ENCODE data around the gene METTL25B. TPM values are rescaled to one million over a fixed set of nuclear protein-coding genes. Genes with fewer than 3 reads are reported as not detected.
A peak's percentile ranks its signal among the peaks of the same experiment; 100 is the strongest.

Gene METTL25B
- total RNA-seq, 4 donors from 2014 or later: 12.9 to 28.0 (median 17.6) TPM

GRCh38 chr1:156777573-156777972, 49.3 kb downstream of the METTL25B start:
- H3K4me1 ChIP-seq: peaks cover 23 to 40% of the 10 kb centered on the region in 2 donors
- H3K36me3 ChIP-seq: peaks cover 0 to 2% of the 10 kb centered on the region in 2 donors
- no peaks in the 10 kb centered on the region for H3K9me3 ChIP-seq
- no peak overlapping the region for H3K27ac ChIP-seq
- in situ Hi-C loops (cut with MboI; ENCODE audit: low sequenced_read_pairs in 4 of 4) (no loop called here), intact Hi-C loops (cut with DNase I; ENCODE audit: low total_unique reads) (no loop called here)
- no peak overlapping the region for H3K4me3 ChIP-seq
- TF ChIP-seq POLR2A (IDR thresholded peaks at IDR 0.05) (no peak), CTCF (IDR thresholded peaks at IDR 0.05 in 4 of 5, conservative IDR thresholded peaks at IDR 0.05 in 1 of 5) (no peak)
- no peaks in the 10 kb centered on the region for H3K27me3 ChIP-seq
- ATAC-seq: no peak
- DNase-seq: no peak

- TF ChIP-seq CTCF (IDR thresholded peaks at IDR 0.05 in 4 of 5, conservative IDR thresholded peaks at IDR 0.05 in 1 of 5) (no peak), POLR2A (IDR thresholded peaks at IDR 0.05) (no peak)
- H3K4me3 ChIP-seq: no peak overlapping the region
- H3K36me3 ChIP-seq: peaks cover 0 to 33% of the 10 kb centered on the region in 2 donors
- ATAC-seq (peak in 1 of 2 donors; percentile 61), DNase-seq (no peak)
- intact Hi-C loops (cut with DNase I; ENCODE audit: low total_unique reads): no loop called here
- peaks cover 19 to 21% of the 10 kb centered on the region in 2 donors for H3K4me1 ChIP-seq
- no peaks in the 10 kb centered on the region for H3K9me3 ChIP-seq
- in situ Hi-C loops (cut with MboI; ENCODE audit: low sequenced_read_pairs in 4 of 4): no loop called here
- H3K27ac ChIP-seq: no peak overlapping the region
- H3K27me3 ChIP-seq: no peaks in the 10 kb centered on the region
Measured at GRCh38 chr1:156781585-156782186, 53.4 kb downstream of the METTL25B start.

GRCh38 chr1:156785458-156785857, 57.2 kb downstream of the METTL25B start:
- in situ Hi-C loops (cut with MboI; ENCODE audit: low sequenced_read_pairs in 4 of 4) (no loop called here), intact Hi-C loops (cut with DNase I; ENCODE audit: low total_unique reads) (no loop called here)
- Histone ChIP-seq H3K27me3 (no peaks in the 10 kb centered on the region), H3K4me3 (no peak overlapping the region), H3K27ac (no peak overlapping the region), H3K9me3 (no peaks in the 10 kb centered on the region), H3K36me3 (peaks cover 0 to 57% of the 10 kb centered on the region in 2 donors), H3K4me1 (peaks cover 13% of the 10 kb centered on the region in 2 donors)
- no peak for ATAC-seq
- TF ChIP-seq POLR2A (IDR thresholded peaks at IDR 0.05) (no peak), CTCF (IDR thresholded peaks at IDR 0.05 in 4 of 5, conservative IDR thresholded peaks at IDR 0.05 in 1 of 5) (no peak)
- DNase-seq: no peak

Other genes with a start within 250 kb of the METTL25B start
- gene MEF2D, start 227.7 kb upstream of the METTL25B start, total RNA-seq: 100 to 1,000 TPM; 129 to 260 (median 168) TPM
- under 1 TPM in 2 of 4 donors, not detected in 2; 0.20 to 0.55 TPM for gene IQGAP3, start 155.9 kb upstream of the METTL25B start, total RNA-seq
- gene TTC24, start 148.7 kb upstream of the METTL25B start, total RNA-seq: 1 to 10 TPM in 1 of 4 donors, not detected in 3; 3.6 TPM
- 10 to 100 TPM; 34.4 to 66.7 (median 46.0) TPM for gene NAXE, start 136.7 kb upstream of the METTL25B start, total RNA-seq
- gene GPATCH4, start 127.0 kb upstream of the METTL25B start, total RNA-seq: 100 to 1,000 TPM in 1 of 4 donors, 10 to 100 TPM in 3; 35.6 to 103 (median 47.6) TPM
- 1 to 10 TPM in 3 of 4 donors, under 1 TPM in 1; 0.53 to 6.0 (median 3.0) TPM for gene HAPLN2, start 109.1 kb upstream of the METTL25B start, total RNA-seq
- gene BCAN, start 86.4 kb upstream of the METTL25B start, total RNA-seq: under 1 TPM in 2 of 4 donors, not detected in 2; 0.26 to 0.29 TPM
- gene NES, start 51.1 kb upstream of the METTL25B start, total RNA-seq: 10 to 100 TPM; 13.7 to 60.9 (median 26.4) TPM
- gene CRABP2, start 22.9 kb upstream of the METTL25B start, total RNA-seq: 1 to 10 TPM in 1 of 4 donors, under 1 TPM in 1, not detected in 2; 0.98 to 1.3 TPM
- 10 to 100 TPM in 3 of 4 donors, 1 to 10 TPM in 1; 9.5 to 16.4 (median 15.1) TPM for gene ISG20L2, start 297 bp downstream of the METTL25B start, total RNA-seq
- 100 to 1,000 TPM in 3 of 4 donors, 10 to 100 TPM in 1; 54.9 to 121 (median 102) TPM for gene MRPL24, start 12.6 kb downstream of the METTL25B start, total RNA-seq
- 100 to 1,000 TPM; 154 to 281 (median 240) TPM for gene HDGF, start 23.2 kb downstream of the METTL25B start, total RNA-seq
- gene PRCC, start 39.1 kb downstream of the METTL25B start, total RNA-seq: 10 to 100 TPM; 42.8 to 62.3 (median 46.5) TPM
- gene SH2D2A, start 88.4 kb downstream of the METTL25B start, total RNA-seq: 1 to 10 TPM in 1 of 4 donors, under 1 TPM in 1, not detected in 2; 0.82 to 1.1 TPM
- gene INSRR, start 130.6 kb downstream of the METTL25B start, total RNA-seq: not detected
- under 1 TPM in 2 of 4 donors, not detected in 2; 0.13 to 0.22 TPM for gene NTRK1, start 132.4 kb downstream of the METTL25B start, total RNA-seq
- gene PEAR1, start 165.2 kb downstream of the METTL25B start, total RNA-seq: 10 to 100 TPM in 1 of 4 donors, 1 to 10 TPM in 3; 4.3 to 11.2 (median 6.0) TPM
- not detected for gene LRRC71, start 192.2 kb downstream of the METTL25B start, total RNA-seq